GM18870 (cell line): ENCODE measurements around the gene CNNM2.
A peak's percentile ranks its signal among the peaks of the same experiment; 100 is the strongest.

Experiments used
- ATAC-seq: cut with Tn5 transposase; IDR thresholded peaks from one replicate; pipeline ENCODE4 v1.9.1; 2021; ENCODE audit warnings: moderate library complexity; ENCODE audit not compliant: unreplicated experiment

Gene CNNM2

GRCh38 chr10:103067956-103068355, 149.9 kb downstream of the CNNM2 start:
- no peak for ATAC-seq

- ATAC-seq, result peak; percentile 44
These were observed 151.6 kb downstream of the CNNM2 start for GRCh38 chr10:103069453-103070331.

- no peak for ATAC-seq
These were observed 154.2 kb downstream of the CNNM2 start for GRCh38 chr10:103072276-103072675.

GRCh38 chr10:103072891-103073290, 154.8 kb downstream of the CNNM2 start:
- ATAC-seq, result no peak

- ATAC-seq, result no peak
These were observed 158.9 kb downstream of the CNNM2 start for GRCh38 chr10:103077020-103077419.

GRCh38 chr10:103077491-103078308, 159.6 kb downstream of the CNNM2 start:
- no peak for ATAC-seq

- ATAC-seq, result no peak
These were observed 160.2 kb downstream of the CNNM2 start for GRCh38 chr10:103078309-103078615.

GRCh38 chr10:103078676-103079075, 160.6 kb downstream of the CNNM2 start:
- ATAC-seq, result no peak

GRCh38 chr10:103079100-103079499, 161.0 kb downstream of the CNNM2 start:
- ATAC-seq, result no peak

- no peak for ATAC-seq
These were observed 161.9 kb downstream of the CNNM2 start for GRCh38 chr10:103079946-103080345.

GRCh38 chr10:103080891-103081581, 162.9 kb downstream of the CNNM2 start:
- ATAC-seq, result no peak

- no peak for ATAC-seq
These were observed 164.6 kb downstream of the CNNM2 start for GRCh38 chr10:103082683-103083082.

GRCh38 chr10:103083266-103083976, 165.3 kb downstream of the CNNM2 start:
- no peak for ATAC-seq

GRCh38 chr10:103083977-103084320, 165.9 kb downstream of the CNNM2 start:
- no peak for ATAC-seq

- no peak for ATAC-seq
These were observed 168.2 kb downstream of the CNNM2 start for GRCh38 chr10:103086261-103086660.

- no peak for ATAC-seq
These were observed 168.7 kb downstream of the CNNM2 start for GRCh38 chr10:103086799-103087198.

GRCh38 chr10:103089493-103089892, 171.4 kb downstream of the CNNM2 start:
- no peak for ATAC-seq

- ATAC-seq, result no peak
These were observed 172.8 kb downstream of the CNNM2 start for GRCh38 chr10:103090911-103091310.

- ATAC-seq, result no peak
These were observed 176.9 kb downstream of the CNNM2 start for GRCh38 chr10:103095005-103095404.

- ATAC-seq, result no peak
These were observed 178.0 kb downstream of the CNNM2 start for GRCh38 chr10:103096130-103096529.

GRCh38 chr10:103098240-103098639, 180.1 kb downstream of the CNNM2 start:
- no peak for ATAC-seq
